Left lung (tissue), 10 donors: ENCODE results near the gene FAXC. TPM values are rescaled to one million over a fixed set of nuclear protein-coding genes. Genes with fewer than 3 reads are reported as not detected.

ENCODE experiments used
- ATAC-seq: fragments of 200-7000 bp; cut with Tn5 transposase; one replicate; pipeline ENCODE4 v1.9.1; 2020; ENCODE audit warnings: moderate library complexity
- DNase-seq, 4 donors: peaks; one replicate each; pipeline ENCODE4 v3.0.0-alpha.2; 2013 to 2020
- H3K27ac ChIP-seq, 2 donors: fragments of 200-600 bp; sonication (generic) in 1 of 2; one replicate each; pipeline versions ENCODE4 v1.5.0 to v1.8.0; 2020 to 2021
- H3K27me3 ChIP-seq, 2 donors: fragments of 200-600 bp; sonication (generic) in 1 of 2; one replicate each; pipeline versions ENCODE4 v1.5.0 to v1.8.0; 2020 to 2021
- H3K36me3 ChIP-seq, 2 donors: fragments of 200-600 bp; sonication (generic) in 1 of 2; one replicate each; pipeline versions ENCODE4 v1.5.0 to v1.8.0; 2020 to 2021
- H3K4me1 ChIP-seq, 2 donors: fragments of 200-600 bp; one replicate each; pipeline ENCODE4 v1.8.0; 2021
- H3K4me3 ChIP-seq, 2 donors: fragments of 200-600 bp; sonication (generic) in 1 of 2; one replicate each; pipeline versions ENCODE4 v1.5.0 to v1.8.0; 2020 to 2021; ENCODE audit warnings: mild to moderate bottlenecking in 1 of 2
- H3K9me3 ChIP-seq, 2 donors: fragments of 200-600 bp; sonication (generic) in 1 of 2; one replicate each; pipeline versions ENCODE4 v1.5.0 to v1.8.0; 2020 to 2021
- CTCF ChIP-seq, 2 donors: fragments of 200-600 bp; sonication (generic) in 1 of 2; IDR thresholded peaks; one replicate each; pipeline versions ENCODE4 v1.5.0 to v1.8.0; 2021; ENCODE audit warnings: antibody characterized with exemption in 2 of 2
- intact Hi-C, 2 donors: fragments of 100-400 bp; cut with DNase I; formaldehyde crosslinking; loops; one replicate each; pipeline versions ENCODE4 v1.11.2 to v1.14.2; 2022
- polyA plus RNA-seq, 6 donors: library from polyadenylated mRNA; unstranded; fragments of 120-200 nt; gene quantifications; one replicate each; pipeline ENCODE4 v1.2.1, GENCODE V29; 2013; ENCODE audit not compliant: insufficient read length in 6 of 6
- total RNA-seq, 2 donors: library from RNA; stranded (reverse); fragmentation: NEBNext Ultra II Directional; extraction: Animal tissue kit (Norgen Biotek cat#: 25700); gene quantifications; one replicate each; pipeline ENCODE4 v1.2.1, GENCODE V29; 2021
- donor health status: DM: no; HTN: yes; CAD: no.
- donor health status: DM: no; HTN: no; CAD: no.

Gene FAXC
- total and polyA plus RNA-seq, 8 donors, result 5.2 to 12.7 (median 8.6) TPM

GRCh38 chr6:99318566-99318965 lies 30.9 kb downstream of the FAXC start:
- H3K4me1 ChIP-seq, result no peaks in the 10 kb centered on the region
- TF ChIP-seq CTCF (IDR thresholded peaks at IDR 0.05), result no peak
- no peaks in the 10 kb centered on the region for H3K27me3 ChIP-seq
- intact Hi-C loops, result no loop called here
- no peaks in the 10 kb centered on the region for H3K9me3 ChIP-seq
- no peak overlapping the region for H3K27ac ChIP-seq
- DNase-seq, result no peak
- H3K36me3 ChIP-seq, result no peaks in the 10 kb centered on the region
- ATAC-seq, result no peak
- no peak overlapping the region for H3K4me3 ChIP-seq

DNA sequence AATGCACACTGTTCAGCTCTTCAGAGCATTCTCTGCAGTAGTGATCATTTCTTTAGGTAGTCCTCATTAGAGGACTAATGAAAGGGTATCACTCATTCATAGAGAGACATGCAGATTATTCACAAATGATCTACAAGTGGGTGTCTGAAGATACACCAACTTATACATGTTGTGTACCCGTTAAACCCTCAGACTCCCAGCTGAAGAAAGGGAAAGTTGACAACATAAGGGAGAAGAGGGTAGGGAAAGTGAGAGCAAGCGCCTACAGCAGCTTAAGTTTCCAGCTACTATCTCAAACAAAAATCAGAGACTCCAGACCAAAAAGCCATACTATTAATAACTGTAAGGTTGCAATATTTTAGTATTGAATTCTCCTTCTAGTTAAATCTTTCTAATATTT lies 37.1 kb downstream of the FAXC start:
- no peak overlapping the region for H3K27ac ChIP-seq
- no peaks in the 10 kb centered on the region for H3K27me3 ChIP-seq
- no peak for DNase-seq
- intact Hi-C loops, result no loop called here
- H3K36me3 ChIP-seq, result no peaks in the 10 kb centered on the region
- no peaks in the 10 kb centered on the region for H3K4me1 ChIP-seq
- ATAC-seq, result no peak
- no peak overlapping the region for H3K4me3 ChIP-seq
- TF ChIP-seq CTCF (IDR thresholded peaks at IDR 0.05), result no peak
- no peaks in the 10 kb centered on the region for H3K9me3 ChIP-seq

DNA sequence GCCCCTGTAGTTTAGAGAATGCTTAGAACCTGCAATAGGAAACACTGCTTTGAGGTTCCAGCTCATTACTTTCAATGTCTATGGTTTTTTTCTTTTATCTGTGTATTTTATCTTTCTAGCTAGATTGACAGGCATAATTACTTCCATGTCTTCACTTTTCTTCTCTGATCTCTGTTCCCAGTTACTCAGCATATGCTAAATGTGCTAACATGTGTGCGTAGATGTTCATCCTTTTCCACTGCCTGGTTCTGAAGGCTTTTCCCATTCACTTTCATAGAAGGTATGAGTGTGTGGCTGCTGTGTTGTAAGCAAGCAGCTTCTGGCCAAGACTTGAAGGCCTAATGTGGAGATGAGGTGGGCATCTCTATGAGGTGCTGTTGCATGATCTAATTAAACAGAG lies 38.9 kb downstream of the FAXC start:
- TF ChIP-seq CTCF (IDR thresholded peaks at IDR 0.05), result no peak
- H3K4me1 ChIP-seq, result no peaks in the 10 kb centered on the region
- H3K27ac ChIP-seq, result no peak overlapping the region
- H3K4me3 ChIP-seq, result no peak overlapping the region
- intact Hi-C loops, result no loop called here
- H3K9me3 ChIP-seq, result no peaks in the 10 kb centered on the region
- no peak for ATAC-seq
- no peak for DNase-seq
- H3K36me3 ChIP-seq, result no peaks in the 10 kb centered on the region
- H3K27me3 ChIP-seq, result no peaks in the 10 kb centered on the region

GRCh38 chr6:99309557-99309956 lies 39.9 kb downstream of the FAXC start:
- H3K4me1 ChIP-seq, result no peaks in the 10 kb centered on the region
- no peak for ATAC-seq

GRCh38 chr6:99308788-99309187 lies 40.7 kb downstream of the FAXC start:
- intact Hi-C loops, result no loop called here
- no peaks in the 10 kb centered on the region for H3K27me3 ChIP-seq

More at GRCh38 chr6:99309557-99309956, 39.9 kb downstream of the FAXC start:
- H3K9me3 ChIP-seq, result no peaks in the 10 kb centered on the region
- no peak for TF ChIP-seq CTCF (IDR thresholded peaks at IDR 0.05)
- intact Hi-C loops, result no loop called here
- no peaks in the 10 kb centered on the region for H3K36me3 ChIP-seq
- H3K4me3 ChIP-seq, result no peak overlapping the region
- no peak overlapping the region for H3K27ac ChIP-seq
- no peak for DNase-seq
- H3K27me3 ChIP-seq, result no peaks in the 10 kb centered on the region

More at GRCh38 chr6:99308788-99309187, 40.7 kb downstream of the FAXC start:
- H3K36me3 ChIP-seq, result no peaks in the 10 kb centered on the region
- no peak for ATAC-seq
- no peak overlapping the region for H3K27ac ChIP-seq
- no peak overlapping the region for H3K4me3 ChIP-seq
- TF ChIP-seq CTCF (IDR thresholded peaks at IDR 0.05), result no peak
- no peaks in the 10 kb centered on the region for H3K9me3 ChIP-seq
- DNase-seq, result no peak
- no peaks in the 10 kb centered on the region for H3K4me1 ChIP-seq
